DMS 273 (cell line): ENCODE measurements around the gene PDZD7.

Experiments
- DNase-seq: peaks from one replicate; lab custom pipeline; 2025; ENCODE audit not compliant: unreplicated experiment; lab: John Stamatoyannopoulos, UW

PDZD7 gene

GRCh38 chr10:101005361-101005760 lies 25.6 kb downstream of the PDZD7 start:
- no peak for DNase-seq

DNA sequence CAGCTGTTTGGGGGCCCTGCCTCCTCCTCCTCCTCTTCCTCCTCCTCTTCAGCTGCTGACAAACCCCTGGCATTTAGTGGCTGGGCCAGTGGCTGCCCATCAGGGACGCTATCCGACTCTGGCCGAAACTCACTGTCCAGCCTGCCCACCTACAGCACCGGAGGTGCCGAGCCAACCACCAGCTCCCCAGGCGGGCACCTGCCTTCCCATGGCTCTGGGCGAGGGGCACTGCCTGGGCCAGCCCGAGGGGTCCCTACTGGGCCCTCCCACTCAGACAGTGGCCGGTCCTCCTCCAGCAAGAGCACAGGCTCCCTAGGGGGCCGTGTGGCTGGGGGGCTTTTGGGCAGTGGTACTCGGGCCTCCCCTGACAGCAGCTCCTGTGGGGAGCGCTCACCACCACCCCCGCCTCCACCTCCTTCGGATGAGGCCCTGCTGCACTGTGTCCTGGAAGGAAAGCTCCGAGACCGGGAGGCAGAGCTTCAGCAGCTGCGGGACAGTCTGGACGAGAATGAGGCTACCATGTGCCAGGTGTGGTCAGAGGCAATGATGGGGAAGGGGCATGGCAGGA lies 27.2 kb downstream of the PDZD7 start:
- DNase-seq, result no peak

DNA sequence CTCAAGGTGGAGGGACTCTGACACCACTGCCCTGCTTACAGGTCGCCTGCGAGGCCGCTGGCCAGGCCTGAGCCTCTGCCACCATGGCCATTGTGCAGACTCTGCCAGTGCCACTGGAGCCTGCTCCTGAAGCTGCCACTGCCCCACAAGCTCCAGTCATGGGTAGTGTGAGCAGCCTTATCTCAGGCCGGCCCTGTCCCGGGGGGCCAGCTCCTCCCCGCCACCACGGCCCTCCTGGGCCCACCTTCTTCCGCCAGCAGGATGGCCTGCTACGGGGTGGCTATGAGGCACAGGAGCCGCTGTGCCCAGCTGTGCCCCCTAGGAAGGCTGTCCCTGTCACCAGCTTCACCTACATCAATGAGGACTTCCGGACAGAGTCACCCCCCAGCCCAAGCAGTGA lies 28.5 kb downstream of the PDZD7 start:
- DNase-seq, result no peak

GRCh38 chr10:101001659-101002035 lies 29.3 kb downstream of the PDZD7 start:
- DNase-seq, result no peak

DNA sequence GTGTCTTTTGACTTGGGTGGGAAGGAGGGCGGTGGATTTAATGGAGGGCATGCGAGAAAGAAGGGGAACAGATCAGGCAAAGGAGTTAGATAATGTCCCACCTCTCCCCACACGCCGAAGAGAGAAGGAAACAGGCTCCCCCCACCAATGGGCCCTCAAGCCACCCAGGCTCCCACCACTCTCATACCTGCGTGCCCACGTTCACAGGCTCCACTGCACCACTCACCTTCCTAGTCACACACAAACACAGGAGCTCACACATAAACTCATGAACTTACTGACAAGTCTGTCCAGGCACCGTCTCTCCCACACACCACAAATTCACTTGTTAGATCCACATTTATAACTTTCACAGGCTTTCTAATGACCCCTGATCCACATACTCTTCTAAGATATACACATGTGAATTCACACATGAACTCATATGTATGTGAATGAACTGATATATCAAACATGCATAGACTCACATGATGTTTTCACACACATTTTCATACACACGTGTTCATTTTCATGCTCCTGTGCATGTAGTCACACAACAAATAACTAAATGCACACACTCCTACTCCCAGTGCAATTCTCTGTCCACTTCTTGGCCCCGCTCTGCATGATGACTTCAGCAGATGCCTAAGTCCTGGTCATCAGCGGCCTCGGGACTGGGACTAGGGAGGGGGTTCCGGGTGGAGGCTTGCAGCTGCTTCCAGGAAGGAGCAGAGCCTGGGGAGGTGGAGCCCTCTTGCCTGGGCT lies 29.8 kb downstream of the PDZD7 start:
- DNase-seq, result no peak

GRCh38 chr10:101000127-101000914 lies 30.6 kb downstream of the PDZD7 start:
- DNase-seq, result peak; percentile 24

- DNase-seq, result no peak
Measured at GRCh38 chr10:100999742-101000126, 31.2 kb downstream of the PDZD7 start, which contains the start of gene LZTS2. Gene LZTS2 (plus strand): TSS chr10:100999808. CDS start chr10:101002539, 2,731 bp downstream.

DNA sequence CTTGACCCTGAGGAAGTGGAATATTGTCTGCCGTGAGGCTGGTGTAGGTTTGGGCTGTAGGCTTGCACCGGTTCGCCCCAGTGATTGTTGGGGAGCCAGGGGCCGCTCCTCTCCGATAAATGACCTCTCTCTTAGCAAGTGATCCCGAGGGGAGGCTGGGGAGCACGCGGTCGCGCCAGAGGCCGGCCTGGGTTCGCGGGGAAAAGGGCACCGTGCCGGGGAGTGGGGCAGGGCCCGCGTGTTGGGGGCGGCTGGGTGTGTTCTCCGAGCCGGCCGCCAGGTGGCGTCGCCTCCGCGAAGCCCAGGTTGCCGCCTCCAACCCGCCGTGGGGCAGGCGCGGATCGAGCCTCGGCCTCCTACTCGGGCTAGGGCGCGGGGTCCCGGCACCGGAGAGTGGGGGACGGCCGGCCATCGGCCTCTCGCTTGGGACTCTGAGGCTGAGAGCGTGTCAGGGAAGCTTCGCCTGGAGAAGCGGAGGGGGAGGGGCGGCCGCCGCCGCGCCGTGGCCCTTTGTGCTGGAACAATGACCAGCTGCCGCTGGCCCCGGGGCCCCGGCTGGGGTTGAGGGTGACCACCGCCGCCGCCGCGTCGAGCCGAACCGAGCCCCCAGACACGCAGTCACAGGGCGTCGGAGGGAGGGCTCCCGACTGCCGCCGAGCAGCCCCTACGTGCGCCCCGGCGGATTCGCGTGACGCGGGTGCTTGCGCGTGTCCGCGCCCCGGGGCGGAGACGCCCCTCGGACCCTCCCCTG lies 31.8 kb downstream of the PDZD7 start:
- peak; percentile 77 for DNase-seq

DNA sequence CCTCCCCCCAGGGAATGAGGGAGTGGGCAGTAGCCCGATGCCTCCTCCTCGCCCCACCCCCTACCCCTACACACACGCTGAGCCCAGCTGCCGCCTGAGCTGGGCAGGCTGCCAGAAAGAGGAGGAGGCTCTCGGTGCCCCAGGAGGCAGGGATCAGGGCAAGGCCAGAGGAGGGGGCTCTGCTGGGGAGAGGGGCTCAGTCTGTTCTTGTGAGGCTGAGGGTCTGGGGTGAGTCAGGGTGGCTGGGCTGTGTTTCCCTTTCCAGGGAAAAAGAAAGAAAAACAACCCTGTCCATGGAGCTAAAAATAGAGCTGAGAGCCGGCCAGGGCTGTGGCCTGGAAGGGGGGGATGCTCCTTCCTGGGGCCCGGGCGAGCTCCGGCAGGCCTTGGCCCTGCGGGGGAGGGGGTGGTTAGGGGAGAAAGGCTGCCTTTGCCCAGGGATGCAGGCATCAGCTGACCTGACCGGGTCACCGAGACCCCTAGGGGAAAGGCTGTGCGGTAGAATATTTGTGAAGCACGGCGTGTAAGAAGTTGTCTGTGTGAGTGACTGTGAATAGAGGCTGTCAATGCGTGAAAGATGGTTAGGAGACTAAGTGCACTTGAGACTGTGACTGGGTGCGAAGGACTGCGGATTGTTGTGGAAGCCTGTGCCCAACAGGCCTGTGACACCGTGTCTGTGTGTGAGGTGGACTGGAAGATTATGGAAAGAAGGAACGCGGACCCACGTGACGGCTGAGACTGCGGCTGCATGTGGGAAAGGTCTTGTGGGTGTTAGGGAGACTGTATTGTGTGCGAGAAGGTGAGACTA lies 32.5 kb downstream of the PDZD7 start:
- DNase-seq, result peak; percentile 95

- peak; percentile 87 for DNase-seq
Measured at GRCh38 chr10:100997360-100998182, 33.4 kb downstream of the PDZD7 start.

GRCh38 chr10:100996678-100997359 lies 34.1 kb downstream of the PDZD7 start:
- DNase-seq, result peak; percentile 62

DNA sequence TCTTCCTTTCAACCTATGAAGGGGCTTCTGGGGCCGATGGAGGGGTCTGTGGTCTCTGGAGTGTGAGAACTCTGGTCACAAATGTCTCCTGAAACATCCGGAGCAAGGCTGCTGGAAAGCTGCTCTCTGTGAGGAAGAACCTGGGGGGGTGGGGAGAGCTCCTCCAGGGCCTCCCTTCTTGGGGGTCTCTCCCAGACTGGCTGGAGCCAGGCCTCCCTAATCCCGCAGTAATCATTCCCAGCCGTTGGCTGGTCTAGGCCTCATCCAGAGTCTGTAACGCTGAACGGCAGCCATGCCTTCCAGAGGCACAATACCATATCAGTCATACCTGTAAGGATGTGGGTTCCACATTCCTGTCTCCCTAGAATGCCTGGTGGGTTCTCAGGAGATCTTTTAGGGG lies 35.7 kb downstream of the PDZD7 start:
- no peak for DNase-seq

- peak; percentile 58 for DNase-seq
Measured at GRCh38 chr10:100993986-100994708, 36.8 kb downstream of the PDZD7 start.

GRCh38 chr10:100989088-100989487 lies 41.8 kb downstream of the PDZD7 start:
- DNase-seq, result no peak

DNA sequence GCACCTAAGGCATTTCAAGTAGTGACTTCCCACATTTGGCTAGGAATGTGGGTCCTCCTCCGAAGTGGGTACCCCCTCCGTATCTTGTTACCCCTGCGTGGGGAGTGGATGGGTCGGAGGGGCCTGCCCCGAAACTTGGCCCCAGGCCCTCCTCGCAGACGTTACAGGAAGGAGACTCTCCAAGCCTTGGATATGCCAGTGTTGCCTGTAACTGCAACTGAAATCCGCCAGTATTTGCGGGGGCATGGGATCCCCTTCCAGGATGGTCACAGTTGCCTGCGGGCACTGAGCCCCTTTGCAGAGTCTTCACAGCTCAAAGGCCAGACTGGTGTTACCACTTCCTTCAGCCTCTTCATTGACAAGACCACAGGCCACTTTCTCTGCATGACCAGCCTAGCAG lies 42.8 kb downstream of the PDZD7 start:
- no peak for DNase-seq

GRCh38 chr10:100987685-100988049 lies 43.3 kb downstream of the PDZD7 start:
- DNase-seq, result no peak

DNA sequence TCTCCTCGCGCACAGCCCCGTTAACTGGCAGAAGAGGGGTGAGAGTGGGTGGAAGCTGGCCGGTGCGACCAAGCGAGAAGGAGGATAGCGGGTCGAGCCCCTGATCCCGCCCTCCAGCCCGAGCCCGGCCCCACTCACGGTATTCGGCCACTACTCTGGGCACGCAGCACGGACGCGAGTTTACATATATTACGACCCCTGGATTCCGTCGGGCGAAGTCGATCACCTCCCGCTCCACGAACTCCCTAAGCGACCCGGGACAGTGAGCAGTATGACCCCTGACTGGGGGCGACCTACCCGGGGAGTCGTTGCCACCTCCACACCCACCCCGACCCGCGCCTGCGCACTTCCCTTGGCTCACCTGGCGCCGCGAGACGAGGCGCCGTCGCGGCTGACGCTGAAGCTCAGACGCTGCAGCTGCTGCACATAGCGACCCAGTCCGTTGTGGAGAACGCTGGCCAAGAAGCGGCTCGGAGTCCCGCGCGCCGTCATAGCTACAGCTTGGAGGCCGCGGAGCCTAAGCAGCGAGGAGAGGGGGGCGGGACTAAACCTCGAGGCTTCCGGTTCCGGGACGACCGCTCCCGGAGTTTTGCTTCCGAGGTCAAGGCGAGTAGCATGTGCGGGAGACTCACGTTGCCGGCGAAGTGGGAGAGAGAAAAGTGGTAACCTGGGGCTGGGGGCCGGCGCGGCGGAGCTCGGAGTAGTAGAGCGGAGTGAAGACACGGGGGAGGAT lies 43.8 kb downstream of the PDZD7 start, which contains the start of the genes MRPL43 and TWNK:
TSS of gene MRPL43 (minus strand) at position 546 of the 733 bp plus-strand sequence. CDS start at position 492, 54 bp downstream.
TSS of gene TWNK (plus strand) at position 592 of the 733 bp plus-strand sequence. CDS start 668 bp downstream, outside the sequence.
- peak; percentile 86 for DNase-seq

GRCh38 chr10:100986623-100986951 lies 44.3 kb downstream of the PDZD7 start:
- DNase-seq, result no peak
